ENCODE results near the gene SAYSD1. TPM values are rescaled to one million over a fixed set of nuclear protein-coding genes. Genes with fewer than 3 reads are reported as not detected.

Gene SAYSD1
- total RNA-seq, 4 donors from 2014 or later, result 17.7 to 24.5 (median 20.1) TPM

- no peak for TF ChIP-seq CTCF (IDR thresholded peaks at IDR 0.05; ENCODE audit: low read depth)
Measured at GRCh38 chr6:39144481-39145173, 29.6 kb upstream of the SAYSD1 start.

GRCh38 chr6:39143238-39143930 is 28.4 kb upstream of the SAYSD1 start:
- TF ChIP-seq CTCF (IDR thresholded peaks at IDR 0.05; ENCODE audit: low read depth), result no peak

GRCh38 chr6:39140556-39141167 is 25.7 kb upstream of the SAYSD1 start:
- no peak for TF ChIP-seq CTCF (IDR thresholded peaks at IDR 0.05; ENCODE audit: low read depth)

- no peak for TF ChIP-seq CTCF (IDR thresholded peaks at IDR 0.05; ENCODE audit: low read depth)
Measured at GRCh38 chr6:39137245-39137644, 22.3 kb upstream of the SAYSD1 start.

GRCh38 chr6:39130691-39131090 is 15.7 kb upstream of the SAYSD1 start:
- TF ChIP-seq CTCF (IDR thresholded peaks at IDR 0.05; ENCODE audit: low read depth), result no peak

- no peak for TF ChIP-seq CTCF (IDR thresholded peaks at IDR 0.05; ENCODE audit: low read depth)
Measured at GRCh38 chr6:39128832-39129231, 13.8 kb upstream of the SAYSD1 start.

- no peak for TF ChIP-seq CTCF (IDR thresholded peaks at IDR 0.05; ENCODE audit: low read depth)
Measured at GRCh38 chr6:39128106-39128505, 13.1 kb upstream of the SAYSD1 start.

Data from subcutaneous adipose tissue (tissue), 4 donors.